Type B pancreatic cell (in vitro differentiated cells): ENCODE results near the gene RASL12. TPM values are rescaled to one million over a fixed set of nuclear protein-coding genes. Genes with fewer than 3 reads are reported as not detected.

Source experiments
- DNase-seq: peaks from one replicate; pipeline ENCODE4 v3.0.0; 2021; ENCODE audit warnings: mixed read lengths; ENCODE audit not compliant: unreplicated experiment; ENCODE audit errors: extremely low spot score
- H3K27ac Mint-ChIP-seq: 2 replicates; pipeline ENCODE4 v1.8.0; 2021; ENCODE audit warnings: mild to moderate bottlenecking, mixed read lengths
- H3K27me3 Mint-ChIP-seq: 2 replicates; pipeline ENCODE4 v1.8.0; 2021; ENCODE audit warnings: mixed read lengths
- H3K36me3 Mint-ChIP-seq: 2 replicates; pipeline ENCODE4 v1.8.0; 2021; ENCODE audit warnings: mixed read lengths
- H3K4me1 Mint-ChIP-seq: one replicate; pipeline ENCODE4 v1.8.0; 2021; ENCODE audit warnings: mixed read lengths; ENCODE audit not compliant: unreplicated experiment
- H3K4me3 Mint-ChIP-seq: 2 replicates; pipeline ENCODE4 v1.8.0; 2021; ENCODE audit warnings: mild to moderate bottlenecking, mixed read lengths
- H3K9me3 Mint-ChIP-seq: 2 replicates; pipeline ENCODE4 v1.8.0; 2021; ENCODE audit warnings: mixed read lengths
- total RNA-seq: library from RNA; stranded (reverse); gene quantifications from 2 replicates; pipeline ENCODE4 v1.2.1, GENCODE V29; 2021; ENCODE audit warnings: low replicate concordance
- TF ChIP-seq, protein P1 (sequence below): fragments of 200-600 bp; sonication (generic); conservative IDR thresholded peaks from 2 replicates; pipeline ENCODE4 v1.5.0; 2021; ENCODE audit warnings: antibody characterized with exemption, mild to moderate bottlenecking

Gene RASL12
- total RNA-seq, 1 donor from 2014 or later, result 4.0 TPM

GRCh38 chr15:65038428-65038827 is 29.4 kb downstream of the RASL12 start:
- H3K4me3 Mint-ChIP-seq, result no peak overlapping the region
- no peak overlapping the region for H3K27ac Mint-ChIP-seq
- no peak for DNase-seq
- H3K9me3 Mint-ChIP-seq, result no peaks in the 10 kb centered on the region
- peaks cover 39% of the 10 kb centered on the region for H3K4me1 Mint-ChIP-seq
- peaks cover 3% of the 10 kb centered on the region for H3K27me3 Mint-ChIP-seq
- H3K36me3 Mint-ChIP-seq, result no peaks in the 10 kb centered on the region
- TF ChIP-seq, protein P1, sequence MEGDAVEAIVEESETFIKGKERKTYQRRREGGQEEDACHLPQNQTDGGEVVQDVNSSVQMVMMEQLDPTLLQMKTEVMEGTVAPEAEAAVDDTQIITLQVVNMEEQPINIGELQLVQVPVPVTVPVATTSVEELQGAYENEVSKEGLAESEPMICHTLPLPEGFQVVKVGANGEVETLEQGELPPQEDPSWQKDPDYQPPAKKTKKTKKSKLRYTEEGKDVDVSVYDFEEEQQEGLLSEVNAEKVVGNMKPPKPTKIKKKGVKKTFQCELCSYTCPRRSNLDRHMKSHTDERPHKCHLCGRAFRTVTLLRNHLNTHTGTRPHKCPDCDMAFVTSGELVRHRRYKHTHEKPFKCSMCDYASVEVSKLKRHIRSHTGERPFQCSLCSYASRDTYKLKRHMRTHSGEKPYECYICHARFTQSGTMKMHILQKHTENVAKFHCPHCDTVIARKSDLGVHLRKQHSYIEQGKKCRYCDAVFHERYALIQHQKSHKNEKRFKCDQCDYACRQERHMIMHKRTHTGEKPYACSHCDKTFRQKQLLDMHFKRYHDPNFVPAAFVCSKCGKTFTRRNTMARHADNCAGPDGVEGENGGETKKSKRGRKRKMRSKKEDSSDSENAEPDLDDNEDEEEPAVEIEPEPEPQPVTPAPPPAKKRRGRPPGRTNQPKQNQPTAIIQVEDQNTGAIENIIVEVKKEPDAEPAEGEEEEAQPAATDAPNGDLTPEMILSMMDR, result no peak

- H3K27ac Mint-ChIP-seq, result no peak overlapping the region
- DNase-seq, result no peak
- TF ChIP-seq, protein P1, result no peak
- no peaks in the 10 kb centered on the region for H3K36me3 Mint-ChIP-seq
- peaks cover 37% of the 10 kb centered on the region for H3K4me1 Mint-ChIP-seq
- no peaks in the 10 kb centered on the region for H3K27me3 Mint-ChIP-seq
- no peak overlapping the region for H3K4me3 Mint-ChIP-seq
- H3K9me3 Mint-ChIP-seq, result no peaks in the 10 kb centered on the region
Observed at GRCh38 chr15:65037309-65037708, 30.5 kb downstream of the RASL12 start.

DNA sequence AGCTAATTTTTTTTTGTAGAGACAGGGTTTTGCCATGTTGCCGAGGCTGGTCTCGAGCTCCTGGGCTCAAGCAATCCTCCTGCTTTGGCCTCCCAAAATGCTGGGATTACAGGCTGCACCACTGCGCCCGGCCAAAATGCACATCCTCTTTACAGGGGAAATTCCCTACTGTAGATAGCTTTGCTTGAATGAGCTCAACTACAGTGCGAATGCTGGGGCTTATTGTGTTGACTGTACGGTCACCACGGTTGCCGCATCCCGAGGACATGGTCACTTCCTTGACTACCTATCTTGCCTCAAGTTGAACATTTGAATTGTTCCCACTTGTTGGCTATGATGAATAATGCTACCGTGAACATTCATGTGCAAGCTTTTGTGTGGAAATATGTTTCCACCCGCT is 33.1 kb downstream of the RASL12 start:
- H3K27ac Mint-ChIP-seq, result no peak overlapping the region
- peaks cover 5% of the 10 kb centered on the region for H3K27me3 Mint-ChIP-seq
- H3K4me3 Mint-ChIP-seq, result no peak overlapping the region
- H3K9me3 Mint-ChIP-seq, result no peaks in the 10 kb centered on the region
- H3K36me3 Mint-ChIP-seq, result no peaks in the 10 kb centered on the region
- DNase-seq, result no peak
- TF ChIP-seq, protein P1, result no peak
- peaks cover 48% of the 10 kb centered on the region for H3K4me1 Mint-ChIP-seq

DNA sequence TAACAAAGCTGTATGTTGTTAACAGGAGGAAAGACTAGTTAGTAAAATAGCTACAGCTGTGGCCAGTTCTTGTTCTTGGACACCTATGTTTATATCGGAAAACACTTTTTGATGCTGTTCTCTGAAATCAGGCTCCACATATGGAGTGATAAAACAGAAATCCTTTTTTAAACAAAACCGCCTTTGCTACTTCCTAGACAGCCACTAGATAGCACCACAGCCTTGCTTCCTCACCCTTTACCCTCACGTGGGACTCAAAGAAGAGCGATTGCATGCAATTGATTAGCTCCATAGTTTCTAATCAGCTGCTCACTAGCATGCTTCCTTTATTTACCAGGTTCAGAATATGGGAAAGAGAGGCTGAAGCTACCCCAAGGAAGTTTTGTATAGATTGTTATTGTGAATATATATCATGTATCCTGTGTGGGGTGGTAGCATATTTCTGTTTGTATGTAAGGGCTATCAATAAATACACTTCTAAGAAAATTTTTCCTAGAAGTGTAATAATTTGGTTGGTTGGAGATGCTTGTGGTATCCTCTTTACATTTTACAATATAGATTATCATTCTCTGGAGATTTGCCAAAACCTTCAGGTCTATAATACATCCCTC is 34.0 kb downstream of the RASL12 start:
- no peaks in the 10 kb centered on the region for H3K36me3 Mint-ChIP-seq
- no peaks in the 10 kb centered on the region for H3K9me3 Mint-ChIP-seq
- H3K4me3 Mint-ChIP-seq, result no peak overlapping the region
- TF ChIP-seq, protein P1, result peak; percentile 61
- H3K27me3 Mint-ChIP-seq, result peaks cover 5% of the 10 kb centered on the region
- no peak overlapping the region for H3K27ac Mint-ChIP-seq
- no peak for DNase-seq
- peaks cover 41% of the 10 kb centered on the region for H3K4me1 Mint-ChIP-seq

DNA sequence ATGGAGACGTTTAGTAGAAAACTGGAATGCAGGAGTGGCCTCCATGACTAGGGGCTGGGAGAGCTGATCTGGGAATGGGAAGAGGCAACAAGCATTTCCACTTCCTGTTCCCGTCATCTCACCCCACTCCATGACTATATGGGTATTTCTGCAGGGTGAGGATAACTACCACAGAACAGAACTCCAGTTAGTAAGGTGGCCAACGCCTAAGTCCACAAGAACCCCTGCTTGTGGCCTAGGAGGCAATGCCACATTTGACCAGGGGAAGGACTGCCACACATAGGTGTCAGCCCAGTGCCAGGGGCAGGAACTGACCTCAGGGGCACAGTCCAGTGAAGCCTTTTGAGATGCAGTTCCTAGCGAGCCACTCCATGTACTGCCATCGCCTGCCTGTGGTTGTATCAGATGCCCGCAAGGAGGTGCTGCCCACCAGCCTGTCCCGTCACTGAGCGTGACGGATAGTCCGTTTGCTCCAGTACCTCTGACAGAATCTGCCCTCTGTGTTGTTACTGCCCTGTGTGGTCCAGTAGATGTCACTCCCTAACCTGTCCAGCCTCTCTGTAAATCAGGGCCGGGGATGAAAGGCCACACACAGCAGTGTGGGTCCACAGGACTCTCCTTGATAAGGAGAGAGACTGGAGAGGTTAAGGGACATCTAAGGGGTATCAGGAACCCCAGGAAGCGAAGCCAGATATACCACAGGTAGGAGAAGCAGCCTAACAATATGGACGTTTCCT is 34.8 kb downstream of the RASL12 start:
- TF ChIP-seq, protein P1, result peak; percentile 80
- peaks cover 44% of the 10 kb centered on the region for H3K4me1 Mint-ChIP-seq
- H3K27ac Mint-ChIP-seq, result no peak overlapping the region
- no peak for DNase-seq
- H3K36me3 Mint-ChIP-seq, result no peaks in the 10 kb centered on the region
- peak overlapping the region; percentile 27 for H3K4me3 Mint-ChIP-seq
- H3K27me3 Mint-ChIP-seq, result peaks cover 5% of the 10 kb centered on the region
- no peaks in the 10 kb centered on the region for H3K9me3 Mint-ChIP-seq
